H1 (cell line): ENCODE measurements around the gene F10. TPM values are rescaled to one million over a fixed set of nuclear protein-coding genes. Genes with fewer than 3 reads are reported as not detected.

ENCODE experiments used
- CTCF ChIA-PET: fragments of 300-600 bp; sonication (Branson Sonifier 250); formaldehyde crosslinking; loops from one replicate; lab custom pipeline; 2021; ENCODE audit not compliant: partially characterized antibody; lab: Charles Lee
- POLR2A ChIA-PET: fragments of 300-600 bp; sonication (Branson Sonifier 250); formaldehyde crosslinking; loops from one replicate; lab custom pipeline; 2021; ENCODE audit warnings: inconsistent platforms; ENCODE audit not compliant: partially characterized antibody; lab: Charles Lee
- DNase-seq, 2 experiments: peaks; one replicate each; pipeline versions ENCODE4 v3.0.0 to v3.0.0-alpha.2; 2010 to 2022; ENCODE audit warnings: low spot score in 2 of 2, low read depth in 1 of 2, mixed read lengths in 1 of 2
- FAIRE-seq: peaks from 2 replicates; lab custom pipeline; 2011; peaks lifted over from hg19 to GRCh38; lab: Jason Lieb, UNC
- H2AFZ ChIP-seq: 2 replicates; pipeline ENCODE4 v1.8.1; 2012; ENCODE audit warnings: low read length, inconsistent platforms
- H2AK5ac ChIP-seq: 2 replicates; pipeline ENCODE4 v1.6.1; 2013; ENCODE audit warnings: low read depth, low read length
- H2BK120ac ChIP-seq: replicated peaks from 2 replicates; pipeline ENCODE3; 2013; ENCODE audit warnings: low read depth, low read length, inconsistent platforms
- H2BK12ac ChIP-seq: 2 replicates; pipeline ENCODE4 v1.6.1; 2013; ENCODE audit warnings: low read depth, low read length
- H2BK15ac ChIP-seq: 2 replicates; pipeline ENCODE4 v1.6.1; 2013; ENCODE audit warnings: low read length
- H2BK20ac ChIP-seq: 2 replicates; pipeline ENCODE4 v1.6.1; 2013; ENCODE audit warnings: low read length
- H2BK5ac ChIP-seq: 2 replicates; pipeline ENCODE4 v1.6.1; 2013; ENCODE audit warnings: low read depth, low read length
- H3K14ac ChIP-seq: 2 replicates; pipeline ENCODE4 v1.6.1; 2013; ENCODE audit warnings: inconsistent platforms; ENCODE audit not compliant: insufficient read length
- H3K18ac ChIP-seq: 2 replicates; pipeline ENCODE4 v1.6.1; 2013; ENCODE audit warnings: low read length; ENCODE audit errors: extremely low read depth
- H3K23ac ChIP-seq: 2 replicates; pipeline ENCODE4 v1.6.1; 2013; ENCODE audit warnings: inconsistent platforms; ENCODE audit not compliant: insufficient read length
- H3K23me2 ChIP-seq: 2 replicates; pipeline ENCODE4 v1.6.1; 2013; ENCODE audit warnings: low read depth, low read length
- H3K27ac ChIP-seq: 2 replicates; pipeline ENCODE4 v1.6.1; 2011; ENCODE audit warnings: low read depth, low read length, inconsistent platforms
- H3K27me3 ChIP-seq, 4 experiments: replicated peaks in 1 of 4; 1 replicate in 1 of 4; 2 replicates in 3 of 4; pipeline versions ENCODE4 v1.6.1 to v1.8.1; 2011 to 2013; ENCODE audit warnings: low read length in 3 of 4, mild to moderate bottlenecking in 3 of 4, inconsistent platforms in 2 of 4, mixed read lengths in 2 of 4, moderate library complexity in 1 of 4; ENCODE audit not compliant: control insufficient read depth in 3 of 4, insufficient read depth in 3 of 4; ENCODE audit errors: extremely low read depth in 1 of 4
- H3K36me3 ChIP-seq, 4 experiments: 2 replicates each; pipeline versions ENCODE4 v1.6.1 to v1.8.1; 2011 to 2013; ENCODE audit warnings: mild to moderate bottlenecking in 4 of 4, low read length in 3 of 4, moderate library complexity in 2 of 4, control low read depth in 1 of 4, inconsistent platforms in 1 of 4; ENCODE audit not compliant: insufficient read depth in 4 of 4, control insufficient read depth in 2 of 4
- H3K4ac ChIP-seq: replicated peaks from 2 replicates; pipeline ENCODE3; 2013; ENCODE audit warnings: low read length, low read depth, mixed read lengths, inconsistent platforms; ENCODE audit not compliant: insufficient read length
- H3K4me1 ChIP-seq, 4 experiments: replicated peaks in 1 of 4; 1 replicate in 1 of 4; 2 replicates in 3 of 4; pipeline versions ENCODE4 v1.6.1 to v1.8.1; 2011 to 2013; ENCODE audit warnings: low read length in 3 of 4, inconsistent platforms in 2 of 4, mixed read lengths in 1 of 4; ENCODE audit not compliant: insufficient read depth in 4 of 4, control insufficient read depth in 3 of 4
- H3K4me2 ChIP-seq, 2 experiments: 2 replicates each; pipeline versions ENCODE4 v1.6.1 to v1.8.1; 2011 to 2013; ENCODE audit warnings: low read depth in 2 of 2, low read length in 2 of 2, control low read depth in 1 of 2, inconsistent platforms in 1 of 2, mild to moderate bottlenecking in 1 of 2; ENCODE audit not compliant: insufficient read depth in 1 of 2
- H3K4me3 ChIP-seq, 4 experiments: fragments of 200-600, 300-600 bp in 1 of 4; sonication (generic), shearing (Covaris generic), sonication (Bioruptor Twin) in 1 of 4; 2 replicates each; pipeline versions ENCODE4 v1.5.1 to v1.8.1; 2011 to 2016; ENCODE audit warnings: low read length in 4 of 4, low read depth in 3 of 4, control low read depth in 2 of 4, inconsistent platforms in 2 of 4, mild to moderate bottlenecking in 2 of 4, mixed read lengths in 1 of 4, moderate library complexity in 1 of 4; ENCODE audit not compliant: insufficient read depth in 2 of 4; ENCODE audit errors: extremely low read depth in 1 of 4
- H3K56ac ChIP-seq: replicated peaks from 2 replicates; pipeline ENCODE3; 2013; ENCODE audit warnings: low read depth, mild to moderate bottlenecking, mixed read lengths, low read length, inconsistent platforms; ENCODE audit not compliant: insufficient read length
- H3K79me1 ChIP-seq: 2 replicates; pipeline ENCODE4 v1.6.1; 2013; ENCODE audit warnings: low read depth, low read length, control low read depth
- H3K79me2 ChIP-seq, 2 experiments: 2 replicates each; pipeline versions ENCODE4 v1.6.1 to v1.8.1; 2012 to 2013; ENCODE audit warnings: low read length in 2 of 2, mild to moderate bottlenecking in 2 of 2, inconsistent platforms in 1 of 2; ENCODE audit not compliant: insufficient read depth in 2 of 2, control insufficient read depth in 1 of 2
- H3K9ac ChIP-seq, 4 experiments: replicated peaks in 1 of 4; 1 replicate in 1 of 4; 2 replicates in 3 of 4; pipeline versions ENCODE4 v1.6.1 to v1.8.1; 2011 to 2013; ENCODE audit warnings: low read depth in 3 of 4, low read length in 3 of 4, control low read depth in 2 of 4, mild to moderate bottlenecking in 2 of 4, moderate library complexity in 2 of 4, inconsistent platforms in 1 of 4; ENCODE audit errors: extremely low read depth in 1 of 4
- H3K9me3 ChIP-seq, 2 experiments: 2 replicates each; pipeline versions ENCODE4 v1.6.1 to v1.8.1; 2012 to 2013; ENCODE audit warnings: mild to moderate bottlenecking in 2 of 2, moderate library complexity in 2 of 2, control low read depth in 1 of 2, inconsistent platforms in 1 of 2, low read depth in 1 of 2, low read length in 1 of 2, mixed read lengths in 1 of 2; ENCODE audit not compliant: insufficient read depth in 2 of 2
- H4K20me1 ChIP-seq, 2 experiments: replicated peaks in 1 of 2; 2 replicates each; pipeline versions ENCODE3 to v1.8.1; 2011 to 2013; ENCODE audit warnings: inconsistent platforms in 2 of 2, low read length in 2 of 2, mild to moderate bottlenecking in 1 of 2; ENCODE audit not compliant: insufficient read depth in 2 of 2, control insufficient read depth in 1 of 2
- H4K5ac ChIP-seq: 2 replicates; pipeline ENCODE4 v1.6.1; 2013; ENCODE audit warnings: low read length, low read depth, mixed read lengths, inconsistent platforms; ENCODE audit not compliant: insufficient read length
- H4K8ac ChIP-seq: 2 replicates; pipeline ENCODE4 v1.8.0; 2013; ENCODE audit warnings: mild to moderate bottlenecking, moderate library complexity, low read length, inconsistent platforms; ENCODE audit not compliant: insufficient read depth; ENCODE audit errors: extremely low read depth
- H4K91ac ChIP-seq: replicated peaks from 2 replicates; pipeline ENCODE3; 2013; ENCODE audit warnings: low read length, mixed read lengths, inconsistent platforms; ENCODE audit not compliant: insufficient read length
- CBX5 ChIP-seq: fragments of 300-800, 300-1000 bp; sonication (generic); IDR thresholded peaks from 2 replicates; pipeline ENCODE4 v1.7.1; 2016; ENCODE audit warnings: antibody characterized with exemption, low read length, low read depth
- EP300 ChIP-seq, 2 experiments: IDR thresholded peaks; 1 replicate in 1 of 2; 2 replicates in 1 of 2; pipeline ENCODE4 v1.6.1; 2011 to 2012; ENCODE audit warnings: low read depth in 2 of 2, low read length in 2 of 2, mild to moderate bottlenecking in 2 of 2, borderline replicate concordance in 1 of 2, inconsistent platforms in 1 of 2, moderate library complexity in 1 of 2
- EZH2 ChIP-seq: fragments of 200-600 bp; sonication (generic); IDR thresholded peaks from 2 replicates; pipeline ENCODE4 v1.7.1; 2012; ENCODE audit warnings: low read depth, mild to moderate bottlenecking, moderate library complexity, low read length, inconsistent platforms; ENCODE audit not compliant: severe bottlenecking
- JUND ChIP-seq: IDR thresholded peaks from 2 replicates; pipeline ENCODE4 v1.6.1; 2011; ENCODE audit warnings: mild to moderate bottlenecking, improper control_type of control experiment, low read length
- KDM5A ChIP-seq: fragments of 200-600 bp; IDR thresholded peaks from 2 replicates; pipeline ENCODE4 v1.7.1; 2012; ENCODE audit warnings: mild to moderate bottlenecking, low read length, inconsistent platforms, mixed read lengths
- SAP30 ChIP-seq: fragments of 300-600 bp; sonication (generic); IDR thresholded peaks from 2 replicates; pipeline ENCODE4 v1.7.1; 2012; ENCODE audit warnings: low read length, moderate library complexity, mild to moderate bottlenecking, inconsistent platforms; ENCODE audit not compliant: insufficient read depth, insufficient replicate concordance
- SUZ12 ChIP-seq: fragments of 200-600 bp; sonication (generic); IDR thresholded peaks from 2 replicates; pipeline ENCODE4 v1.6.1; 2012; ENCODE audit warnings: mild to moderate bottlenecking, inconsistent platforms, low read length, moderate library complexity, mixed read lengths
- WGBS, 2 experiments: shearing (Covaris generic) in 1 of 2; methylation state at CpG; one replicate each; pipeline versions ENCODE4 v1.1.6 to v1.1.7; 2013 to 2015; ENCODE audit warnings: low lambda C conversion rate in 2 of 2, mixed read lengths in 2 of 2, inconsistent platforms in 1 of 2, low coverage in 1 of 2, missing lambda C conversion rate in 1 of 2; ENCODE audit not compliant: insufficient replicate concordance in 2 of 2, insufficient coverage in 1 of 2, insufficient read length in 1 of 2; ENCODE audit errors: extremely low coverage in 1 of 2, missing lambda C conversion rate in 1 of 2; 5-methylcytosine and 5-hydroxymethylcytosine counted together
- polyA plus RNA-seq, 7 experiments: library from polyadenylated mRNA; depleted of rRNA in 3 of 7; stranded (reverse) in 5 of 7; unstranded in 2 of 7; fragments of >200 nt in 5 of 7; fragments of 200-250 nt in 2 of 7; gene quantifications; 1 replicate in 5 of 7; 2 replicates in 1 of 7; 4 replicates in 1 of 7; pipeline versions ENCODE4 v1.2.1 to v1.2.3, GENCODE V29; 2011 to 2013; ENCODE audit warnings: missing spikeins in 2 of 7, mixed read lengths in 2 of 7
- total RNA-seq: library from RNA; stranded (reverse); fragmentation: NEBNext Ultra II Directional; extraction: Animal tissue kit (Norgen Biotek cat#: 25700); gene quantifications from 2 replicates; pipeline ENCODE4 v1.2.1, GENCODE V29; 2021

The F10 gene
- total and polyA plus RNA-seq, 2 of the 8 experiments (the other 6 are each of a cell fraction or from before 2014, with no cell fraction given), result 2.0 to 4.2 TPM

- POLR2A ChIA-PET, result interaction anchor here (1.5 kb wide), 1 partner anchor 19 kb away, joined by 5 read pairs; the partner anchor contains the start of genes CUL4A and PCID2
- H3K14ac ChIP-seq, result no peak overlapping the region
- H3K27ac ChIP-seq, result no peak overlapping the region
- no peak overlapping the region for H2AK5ac ChIP-seq
- CTCF ChIA-PET, result no interaction called here
- H3K27me3 ChIP-seq, result no peaks in the 10 kb centered on the region
- H3K79me2 ChIP-seq, result no peaks in the 10 kb centered on the region
- no peak overlapping the region for H3K4me3 ChIP-seq
- no peak overlapping the region for H2BK20ac ChIP-seq
- no peak overlapping the region for H4K8ac ChIP-seq
- no peak overlapping the region for H3K9ac ChIP-seq
- no peak overlapping the region for H3K4me2 ChIP-seq
- H2BK12ac ChIP-seq, result no peak overlapping the region
- WGBS, 2 experiments, result 89% methylated on average over 4 of the region's 4 CpGs; no CpG with 5 or more reads in 1 of the 2 experiments
- no peak overlapping the region for H4K91ac ChIP-seq
- FAIRE-seq (no peak), DNase-seq (no peak)
- no peaks in the 10 kb centered on the region for H3K4me1 ChIP-seq
- H3K4ac ChIP-seq, result no peak overlapping the region
- H4K5ac ChIP-seq, result no peak overlapping the region
- no peak overlapping the region for H2BK15ac ChIP-seq
- no peaks in the 10 kb centered on the region for H3K23me2 ChIP-seq
- peaks cover 0 to 11% of the 10 kb centered on the region in 2 experiments for H4K20me1 ChIP-seq
- H3K79me1 ChIP-seq, result peaks cover 3% of the 10 kb centered on the region; the same call in 1 of the 2 replicates
- TF ChIP-seq EZH2, result no peak
- no peak for TF ChIP-seq EP300 (IDR thresholded peaks at IDR 0.05; ENCODE audit: borderline replicate concordance in 1 of 2, low read depth in 2 of 2, low read length in 2 of 2)
- no peak for TF ChIP-seq KDM5A
- no peak for TF ChIP-seq SAP30
- no peak for TF ChIP-seq SUZ12
- TF ChIP-seq CBX5, result no peak
- no peak for TF ChIP-seq JUND
- H3K56ac ChIP-seq, result no peak overlapping the region
- H3K36me3 ChIP-seq, result peaks cover 23 to 69% (median 51%) of the 10 kb centered on the region in 4 experiments
- no peak overlapping the region for H2BK5ac ChIP-seq
- H3K18ac ChIP-seq, result no peak overlapping the region
- no peak overlapping the region for H3K23ac ChIP-seq
- no peak overlapping the region for H2AFZ ChIP-seq
- no peak overlapping the region for H2BK120ac ChIP-seq
- no peaks in the 10 kb centered on the region for H3K9me3 ChIP-seq
These were observed 67.6 kb downstream of the F10 start for GRCh38 chr13:113190181-113190580.
